Measurements from ENCODE around the gene EDN2.

DNA sequence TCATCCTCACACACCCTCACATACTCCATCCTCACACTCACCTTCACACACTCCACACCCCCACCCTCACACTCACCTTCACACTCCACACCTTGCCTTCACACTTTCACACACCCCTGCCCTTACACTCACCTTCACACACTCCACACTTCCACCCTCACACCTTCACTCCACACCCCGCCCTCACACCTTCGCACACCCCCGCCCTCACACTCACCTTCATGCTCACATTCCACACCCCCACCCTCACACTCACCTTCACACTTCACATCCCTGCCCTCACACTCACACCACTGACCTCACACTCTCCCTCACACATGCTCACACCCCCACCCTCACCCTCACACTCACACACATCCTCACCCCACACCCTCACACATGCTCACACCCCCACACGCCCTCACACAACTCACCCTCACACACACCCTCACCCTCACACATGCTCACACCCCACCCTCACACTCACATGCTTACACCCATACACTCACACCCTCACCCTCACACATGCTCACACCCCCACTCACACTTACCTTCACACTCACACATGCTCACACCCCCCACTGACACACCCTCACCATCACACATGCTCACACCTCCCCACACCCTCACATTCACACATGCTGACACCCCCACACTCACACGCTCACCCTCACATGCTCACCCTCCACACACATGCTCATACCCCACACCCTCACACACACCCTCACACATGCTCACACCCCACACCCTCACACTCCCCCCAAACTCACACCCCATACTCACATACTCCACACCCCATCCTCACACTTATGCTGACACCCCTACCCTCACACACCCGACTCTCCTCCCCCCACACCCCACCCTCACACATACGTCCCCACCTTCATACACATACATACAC is 44.5 kb upstream of the EDN2 start:
- TF ChIP-seq, protein P1, sequence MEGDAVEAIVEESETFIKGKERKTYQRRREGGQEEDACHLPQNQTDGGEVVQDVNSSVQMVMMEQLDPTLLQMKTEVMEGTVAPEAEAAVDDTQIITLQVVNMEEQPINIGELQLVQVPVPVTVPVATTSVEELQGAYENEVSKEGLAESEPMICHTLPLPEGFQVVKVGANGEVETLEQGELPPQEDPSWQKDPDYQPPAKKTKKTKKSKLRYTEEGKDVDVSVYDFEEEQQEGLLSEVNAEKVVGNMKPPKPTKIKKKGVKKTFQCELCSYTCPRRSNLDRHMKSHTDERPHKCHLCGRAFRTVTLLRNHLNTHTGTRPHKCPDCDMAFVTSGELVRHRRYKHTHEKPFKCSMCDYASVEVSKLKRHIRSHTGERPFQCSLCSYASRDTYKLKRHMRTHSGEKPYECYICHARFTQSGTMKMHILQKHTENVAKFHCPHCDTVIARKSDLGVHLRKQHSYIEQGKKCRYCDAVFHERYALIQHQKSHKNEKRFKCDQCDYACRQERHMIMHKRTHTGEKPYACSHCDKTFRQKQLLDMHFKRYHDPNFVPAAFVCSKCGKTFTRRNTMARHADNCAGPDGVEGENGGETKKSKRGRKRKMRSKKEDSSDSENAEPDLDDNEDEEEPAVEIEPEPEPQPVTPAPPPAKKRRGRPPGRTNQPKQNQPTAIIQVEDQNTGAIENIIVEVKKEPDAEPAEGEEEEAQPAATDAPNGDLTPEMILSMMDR (IDR thresholded peaks at IDR 0.05): no peak
- no peak for TF ChIP-seq EZH2 (IDR thresholded peaks at IDR 0.05; ENCODE audit: borderline replicate concordance, insufficient read depth, low read depth, low read length, poor library complexity, severe bottlenecking)

Measured in B cell (primary cell).